ENCODE results near the gene CROCC2.

The CROCC2 gene

DNA sequence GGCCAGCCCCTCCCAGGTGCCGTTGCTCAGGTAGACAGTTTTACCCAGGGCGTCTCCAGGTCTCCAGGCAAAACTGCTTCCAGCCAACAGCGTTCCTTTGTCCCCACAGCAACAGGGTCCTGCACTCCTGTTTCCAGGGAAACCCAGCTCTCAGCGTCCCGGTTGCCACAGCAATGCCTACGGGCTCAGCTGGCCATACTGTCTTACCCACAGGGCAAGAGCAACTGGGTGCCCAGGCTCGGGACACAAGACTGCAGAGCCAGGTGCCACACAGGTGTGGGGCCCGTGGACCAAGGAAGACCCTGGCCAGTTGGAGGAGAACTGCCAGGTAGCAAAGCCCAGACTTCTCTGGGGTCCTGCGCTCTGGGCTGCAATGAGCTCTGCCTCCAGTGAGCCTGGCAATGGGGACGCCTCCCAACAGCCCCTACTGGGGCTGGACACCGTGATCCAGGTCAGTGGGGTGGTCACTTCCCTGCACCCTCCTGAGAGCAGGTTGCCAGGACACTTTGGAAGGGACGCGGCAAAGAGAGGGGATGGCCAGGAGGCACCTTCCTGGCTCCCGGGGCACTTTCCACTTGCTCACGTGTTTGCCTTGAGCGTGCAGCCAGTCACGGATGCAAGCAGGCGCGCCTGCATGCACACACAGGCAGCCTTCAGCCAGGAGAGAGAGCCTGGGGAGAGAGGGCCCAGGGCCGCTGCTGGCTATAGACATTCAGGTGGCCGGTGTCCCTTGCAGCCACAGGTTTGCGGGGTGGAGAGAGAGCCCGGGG lies at the start of gene CROCC2:
Gene CROCC2 (plus strand): TSS at position 196 of the 770 bp plus-strand sequence. CDS start 178 bp downstream, at position 374.
- DNase-seq (ENCODE audit: low read depth, low spot score) = no peak

DNA sequence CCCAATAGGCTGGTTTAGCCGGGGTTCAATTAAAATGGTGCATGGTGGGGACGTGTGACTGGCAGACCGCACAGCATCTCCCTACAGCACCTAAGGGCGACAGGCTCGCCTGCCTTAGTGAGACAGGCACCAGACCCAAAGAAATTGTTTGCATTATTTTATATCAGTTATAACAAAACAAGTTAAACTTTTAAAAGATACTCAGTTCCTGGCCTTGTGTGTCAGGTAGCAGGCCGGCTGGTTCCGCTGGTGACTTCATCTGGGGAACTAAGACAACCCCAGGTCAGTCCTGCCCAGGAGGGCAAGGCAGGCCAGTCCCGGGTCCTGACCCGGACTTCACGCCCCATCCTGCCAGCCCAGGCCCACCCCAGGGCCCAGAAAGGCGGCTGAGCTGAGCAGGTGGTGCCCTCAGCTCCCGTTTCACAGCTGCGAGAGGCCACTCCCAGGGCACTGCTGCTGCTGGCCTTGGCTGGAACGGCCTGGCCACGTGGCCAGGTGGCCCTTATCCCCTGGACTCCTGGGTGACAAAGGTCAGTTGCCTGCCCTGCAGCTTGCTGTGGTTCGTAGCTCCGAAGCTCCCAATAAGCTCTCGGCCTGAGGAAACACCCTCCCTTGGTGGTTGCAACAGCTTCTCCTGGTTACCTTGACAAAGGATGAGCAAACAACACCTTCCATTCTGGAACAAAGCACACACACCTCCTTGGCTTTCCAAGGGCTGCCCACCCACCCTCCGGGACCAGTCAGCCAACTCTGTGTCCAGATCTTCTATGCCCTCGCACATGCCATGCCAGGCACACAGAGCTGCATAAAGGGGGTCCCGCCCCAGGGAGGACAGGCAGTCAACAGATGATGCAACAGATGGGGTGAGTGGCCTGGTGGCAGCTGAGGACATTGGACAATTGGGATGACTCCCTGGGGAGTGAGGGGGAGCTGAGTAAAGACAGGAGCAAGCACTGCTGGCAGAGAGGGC lies 48.8 kb upstream of the CROCC2 start:
- DNase-seq (ENCODE audit: low read depth, low spot score) = no peak

DNA sequence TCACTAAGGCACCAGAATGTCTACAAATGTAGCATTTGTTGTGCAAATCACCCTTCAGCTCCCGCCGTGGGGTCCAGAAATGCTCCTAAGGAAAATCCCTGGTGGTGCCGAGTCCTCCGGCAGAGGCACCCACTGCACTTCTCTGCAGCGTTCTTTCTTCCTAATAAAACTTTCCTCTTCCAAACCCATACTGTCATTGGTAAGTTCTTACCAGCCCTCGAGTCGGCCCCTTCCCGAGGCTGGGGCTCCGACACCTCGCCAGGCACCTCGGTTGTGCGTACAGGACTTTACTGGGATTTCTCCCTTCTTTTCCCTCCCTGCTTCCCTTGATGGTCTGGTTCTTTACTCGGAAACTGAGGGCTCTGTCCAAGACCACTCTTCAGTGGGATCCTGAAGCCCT lies 47.8 kb upstream of the CROCC2 start:
- DNase-seq (ENCODE audit: low read depth, low spot score) = no peak

DNA sequence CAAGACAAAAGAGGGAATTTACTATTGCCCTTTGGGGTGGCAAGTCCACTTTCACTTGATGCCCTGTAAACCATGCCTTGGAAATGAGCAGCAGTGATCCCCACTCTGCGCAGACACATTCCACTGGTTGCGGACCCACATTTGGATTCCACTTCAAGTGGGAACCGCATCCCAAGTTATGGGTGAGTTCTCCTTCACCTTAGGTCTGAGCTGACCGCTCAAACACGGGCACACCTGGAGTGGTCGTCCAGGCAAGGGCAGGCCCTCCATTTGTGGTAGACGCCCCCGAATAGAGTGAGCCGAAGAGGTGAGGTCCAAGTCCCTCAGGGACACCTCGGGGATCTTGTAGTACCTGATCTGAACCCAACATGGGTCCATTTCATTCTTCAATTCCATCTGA lies 47.3 kb upstream of the CROCC2 start:
- DNase-seq (ENCODE audit: low read depth, low spot score) = no peak

DNA sequence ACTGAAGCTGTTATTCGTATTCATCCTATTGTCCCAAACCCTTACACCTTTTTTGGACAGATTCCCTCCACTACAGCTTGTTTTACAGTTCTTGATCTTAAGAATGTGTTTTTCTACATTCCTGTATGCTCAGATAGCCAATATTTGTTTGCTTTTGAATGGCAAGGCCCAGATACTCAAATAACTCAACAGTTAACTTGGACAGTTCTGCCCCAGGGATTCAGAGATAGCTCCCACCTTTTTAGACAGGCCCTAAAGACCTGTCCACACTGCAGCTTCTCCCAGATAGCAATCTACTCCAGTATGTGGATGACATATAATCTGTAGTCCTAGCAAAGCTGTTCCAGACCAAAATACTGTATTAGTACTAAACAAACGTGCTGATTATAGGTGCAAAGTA lies 44.6 kb upstream of the CROCC2 start:
- DNase-seq (ENCODE audit: low read depth, low spot score) = no peak

DNA sequence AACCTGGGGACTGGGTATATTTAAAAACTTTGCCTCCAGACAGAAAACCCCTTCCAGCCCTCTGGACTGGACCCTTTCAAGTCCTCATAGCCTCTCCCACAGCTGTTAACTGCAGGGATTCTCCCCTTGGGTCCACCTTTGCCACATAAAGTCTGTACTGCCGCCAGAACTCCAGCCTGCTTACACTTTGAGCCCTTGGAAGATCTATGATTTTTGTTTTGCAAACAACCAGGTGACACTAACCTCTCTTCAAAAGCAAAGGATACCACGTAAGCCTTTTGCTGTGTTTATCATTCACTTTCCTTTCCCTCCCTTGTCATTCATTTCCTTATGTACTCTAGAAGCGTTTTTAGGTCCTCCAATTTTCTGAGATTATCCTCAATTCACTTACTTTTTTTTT lies 41.7 kb upstream of the CROCC2 start:
- no peak for DNase-seq (ENCODE audit: low read depth, low spot score)

DNA sequence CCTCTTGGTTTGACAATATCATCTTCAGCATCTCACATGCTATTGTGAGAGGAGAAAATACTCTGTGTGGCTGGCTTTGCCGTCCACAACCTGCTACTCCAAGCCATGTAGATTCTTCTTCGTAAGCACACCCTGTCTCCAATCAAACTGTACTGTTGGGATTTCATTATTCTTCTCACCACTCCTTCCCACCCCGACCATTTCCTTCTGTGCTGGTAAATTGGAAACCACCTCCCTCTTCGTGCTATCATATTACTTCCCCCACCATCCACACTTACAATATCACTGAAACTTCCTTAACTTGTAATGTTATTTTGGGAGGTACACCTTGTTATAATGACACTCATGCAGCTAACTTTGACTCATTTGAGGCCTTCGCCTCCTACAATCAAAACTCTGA lies 40.7 kb upstream of the CROCC2 start:
- DNase-seq (ENCODE audit: low read depth, low spot score) = no peak

DNA sequence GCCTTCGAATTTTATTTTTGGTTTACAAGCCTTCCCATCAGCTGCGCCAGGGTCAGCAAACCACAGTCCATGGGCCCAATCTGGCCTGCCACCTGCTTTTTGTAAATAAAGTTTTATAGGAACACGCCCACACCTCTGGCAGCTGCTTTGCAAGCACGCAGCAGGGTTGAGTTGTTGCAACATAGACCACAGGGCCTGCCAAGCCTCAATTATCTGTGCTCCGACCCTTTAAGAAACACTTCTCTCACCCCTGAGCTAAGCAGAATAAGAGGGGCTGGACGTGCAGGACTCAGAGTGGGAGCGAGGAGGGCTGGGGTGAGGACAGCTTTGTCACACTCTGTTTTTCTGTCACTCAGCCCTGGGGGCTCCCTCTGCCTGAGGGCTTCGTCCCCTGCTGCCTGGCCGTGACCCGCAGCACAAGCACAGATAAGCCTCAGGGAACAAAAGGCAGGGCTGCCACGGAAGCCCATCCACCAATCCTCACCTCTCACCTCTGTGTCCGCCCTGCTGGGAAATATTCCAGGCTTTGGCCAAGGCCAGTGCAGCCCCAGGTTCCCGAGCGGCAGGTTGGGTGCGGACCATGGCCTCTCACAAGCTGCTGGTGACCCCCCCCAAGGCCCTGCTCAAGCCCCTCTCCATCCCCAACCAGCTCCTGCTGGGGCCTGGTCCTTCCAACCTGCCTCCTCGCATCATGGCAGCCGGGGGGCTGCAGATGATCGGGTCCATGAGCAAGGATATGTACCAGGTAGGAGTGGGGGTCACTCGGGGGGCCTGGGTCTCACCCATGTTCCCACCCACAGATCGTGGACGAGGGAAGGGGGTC lies 37.6 kb upstream of the CROCC2 start, which contains the start of gene AGXT:
Gene AGXT (plus strand): TSS at position 539 of the 823 bp plus-strand sequence. CDS start 42 bp downstream, at position 581.
- DNase-seq (ENCODE audit: low read depth, low spot score) = no peak

DNA sequence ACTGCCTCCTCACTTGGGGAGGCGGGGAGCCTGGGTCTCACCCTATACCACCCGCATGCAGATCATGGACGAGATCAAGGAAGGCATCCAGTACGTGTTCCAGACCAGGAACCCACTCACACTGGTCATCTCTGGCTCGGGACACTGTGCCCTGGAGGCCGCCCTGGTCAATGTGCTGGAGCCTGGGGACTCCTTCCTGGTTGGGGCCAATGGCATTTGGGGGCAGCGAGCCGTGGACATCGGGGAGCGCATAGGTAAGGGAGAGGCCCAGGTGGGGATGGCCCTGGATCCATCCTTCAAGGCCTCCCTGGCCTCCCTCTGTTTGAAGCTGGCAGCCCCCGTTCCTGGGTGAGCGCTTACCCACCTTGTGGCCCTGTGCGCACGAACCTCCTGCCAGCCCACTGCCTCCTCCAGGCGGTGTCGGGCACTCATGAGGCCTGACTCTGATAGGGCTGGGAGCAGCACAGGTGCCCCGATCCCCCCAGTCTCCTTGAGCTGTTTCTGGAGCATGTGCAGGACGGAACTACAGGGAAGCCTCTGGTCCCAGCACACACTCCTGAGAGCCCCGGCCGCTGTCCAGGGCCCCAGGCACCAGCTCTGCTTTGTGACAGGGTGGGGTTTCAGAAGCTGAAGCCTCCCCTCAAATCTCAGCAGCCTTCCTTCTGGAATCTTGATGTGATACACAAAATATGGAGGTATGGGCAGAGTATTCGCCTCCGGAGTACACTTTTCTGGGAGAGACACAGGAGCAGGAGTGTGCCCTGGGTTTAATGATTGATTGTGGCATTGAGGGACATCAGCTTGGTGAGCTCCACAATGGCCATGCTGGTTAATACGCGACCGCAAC lies 36.8 kb upstream of the CROCC2 start:
- DNase-seq (ENCODE audit: low read depth, low spot score) = no peak

DNA sequence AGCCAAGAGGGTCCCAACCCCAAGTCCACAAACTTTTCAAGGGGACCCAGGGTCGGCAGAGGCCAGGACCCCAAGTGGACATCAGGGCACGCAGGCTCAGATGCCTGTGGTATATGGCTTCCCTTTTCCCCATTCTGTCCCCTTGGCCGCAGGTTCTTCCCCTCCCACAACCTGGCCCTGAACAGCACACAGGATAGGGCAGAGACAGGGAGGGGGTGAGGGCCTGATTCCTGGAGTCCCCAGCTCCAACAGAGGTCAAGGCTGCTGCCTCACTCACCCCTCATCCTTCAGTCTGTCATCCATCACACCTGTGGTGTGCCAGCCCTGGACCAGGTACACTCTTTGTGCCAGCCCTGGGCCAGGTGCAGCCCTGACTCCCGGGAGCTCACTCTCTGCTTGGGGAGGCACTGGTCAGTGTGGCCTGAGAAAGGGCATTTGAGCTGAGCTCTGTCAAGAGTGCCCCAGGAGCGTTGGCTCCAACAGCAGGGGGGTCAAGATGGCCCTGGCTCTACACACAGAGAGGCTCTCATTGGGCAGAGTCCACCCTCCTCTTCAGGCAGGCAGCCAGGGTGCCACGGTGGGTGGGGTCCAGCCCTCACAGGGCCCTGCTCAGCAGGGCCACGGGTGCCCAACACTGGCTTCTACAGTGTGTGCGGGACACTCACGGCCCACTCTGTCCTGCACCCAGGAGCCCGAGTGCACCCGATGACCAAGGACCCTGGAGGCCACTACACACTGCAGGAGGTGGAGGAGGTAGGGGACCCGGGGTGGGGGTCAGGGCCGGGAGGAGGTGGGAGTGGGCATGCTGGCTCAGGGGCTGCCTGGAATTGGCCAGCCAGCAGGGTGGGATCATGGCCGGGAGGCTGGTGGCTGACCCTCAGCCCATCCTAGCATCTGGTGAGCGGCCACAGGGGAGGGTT lies 35.9 kb upstream of the CROCC2 start:
- DNase-seq (ENCODE audit: low read depth, low spot score) = no peak

DNA sequence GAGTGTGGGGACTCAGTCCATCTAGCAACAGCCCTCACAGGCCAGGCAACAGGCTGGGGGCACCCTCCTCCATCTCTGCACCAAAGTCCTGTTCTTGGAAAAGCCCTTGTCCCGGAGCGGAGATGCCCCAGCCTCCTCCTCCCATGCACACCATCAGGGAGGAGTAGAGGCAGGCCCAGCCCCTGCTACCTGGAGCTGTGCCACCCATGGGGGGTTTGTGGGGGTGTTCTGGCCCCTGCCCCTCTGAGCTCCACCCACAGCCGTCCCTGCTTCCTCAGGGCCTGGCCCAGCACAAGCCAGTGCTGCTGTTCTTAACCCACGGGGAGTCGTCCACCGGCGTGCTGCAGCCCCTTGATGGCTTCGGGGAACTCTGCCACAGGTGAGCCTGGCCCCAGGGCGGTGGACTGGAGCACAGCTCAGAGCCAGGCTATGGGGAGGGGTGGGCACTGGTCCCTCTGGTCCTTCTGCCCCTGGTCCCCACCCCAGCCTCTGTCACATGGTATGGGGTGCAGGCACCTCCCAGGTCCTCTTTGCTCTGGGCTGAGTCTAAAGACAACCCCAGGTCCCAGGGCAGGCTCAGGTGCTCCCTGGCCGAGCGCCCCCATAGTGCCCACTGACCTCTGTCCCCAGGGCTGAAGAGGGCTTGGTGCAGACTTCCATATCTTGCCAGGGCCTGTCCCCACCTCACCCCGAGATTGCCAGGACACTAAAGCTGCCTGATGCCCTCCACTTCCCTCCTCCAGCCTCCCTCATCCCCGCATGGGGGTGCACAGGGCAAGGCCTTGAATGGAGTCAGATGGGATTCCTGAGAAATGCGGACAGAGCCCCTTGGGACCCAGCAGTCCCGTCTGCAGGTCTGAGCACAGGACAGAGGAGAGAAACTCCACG lies 34.8 kb upstream of the CROCC2 start:
- no peak for DNase-seq (ENCODE audit: low read depth, low spot score)

DNA sequence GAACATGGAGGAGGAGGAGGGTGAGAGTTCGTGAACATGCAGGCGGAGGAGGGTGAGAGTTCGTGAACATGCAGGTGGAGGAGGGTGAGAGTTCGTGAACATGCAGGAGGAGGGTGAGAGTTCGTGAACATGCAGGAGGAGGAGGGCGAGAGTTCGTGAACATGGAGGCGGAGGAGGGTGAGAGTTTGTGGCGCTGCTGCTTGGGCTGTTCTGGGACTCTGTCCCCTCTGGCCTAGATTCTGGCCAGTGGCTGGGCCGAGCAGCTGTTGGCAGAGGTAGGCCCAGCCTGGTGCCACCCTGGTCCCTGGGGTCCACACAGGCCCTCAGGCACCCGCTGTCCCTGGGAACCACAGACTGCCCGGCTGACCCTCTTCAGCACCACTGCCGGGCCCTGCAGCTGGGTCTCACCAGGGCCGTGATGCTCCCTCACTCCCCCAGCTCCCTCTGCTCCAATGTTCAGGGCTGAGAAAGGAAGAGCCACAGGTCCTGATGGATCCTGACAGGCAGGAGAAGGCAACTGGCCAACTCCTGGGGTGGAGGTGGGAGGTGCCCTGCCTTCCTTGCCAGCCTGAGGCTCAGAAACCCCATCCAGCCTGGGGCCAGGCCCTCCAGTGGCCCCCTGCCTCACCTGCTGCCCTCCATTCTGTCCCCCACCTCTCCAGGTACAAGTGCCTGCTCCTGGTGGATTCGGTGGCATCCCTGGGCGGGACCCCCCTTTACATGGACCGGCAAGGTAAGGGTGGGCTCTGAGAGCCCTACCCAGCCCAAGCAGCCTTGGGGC lies 33.6 kb upstream of the CROCC2 start:
- DNase-seq (ENCODE audit: low read depth, low spot score) = no peak

DNA sequence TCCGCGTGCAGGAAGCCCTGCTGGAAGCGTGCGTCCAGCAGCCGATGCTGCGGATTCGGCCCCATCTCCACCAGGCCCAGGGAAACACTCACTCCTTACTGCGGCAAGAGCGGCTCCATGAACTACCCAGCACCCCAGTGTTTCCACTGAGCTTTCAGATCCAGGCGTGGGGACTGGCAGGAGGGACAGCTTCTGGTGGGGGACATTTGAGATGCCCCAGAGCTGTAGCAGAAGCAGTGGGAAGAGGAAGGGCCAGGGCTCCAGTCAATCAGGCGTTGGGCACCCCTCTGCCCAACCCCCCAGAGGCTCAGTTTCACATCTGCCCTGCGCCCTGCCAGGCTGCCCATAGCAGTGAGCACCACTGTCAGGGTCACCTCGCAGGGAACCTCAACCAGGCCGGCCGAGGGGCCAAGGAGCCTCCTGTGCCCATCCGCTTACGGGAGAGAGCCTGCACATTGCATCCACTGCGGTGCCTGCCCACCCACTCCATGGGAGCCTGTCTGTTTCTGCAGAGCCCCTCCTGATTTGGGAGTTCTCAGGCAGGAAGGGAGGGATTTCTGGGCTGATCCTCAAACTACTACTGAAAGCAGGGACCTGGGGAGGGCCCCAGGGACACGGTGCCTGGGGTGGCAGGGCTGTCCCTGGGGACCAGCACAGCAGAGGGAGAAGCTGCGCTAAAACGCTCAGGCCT lies 32.9 kb upstream of the CROCC2 start:
- no peak for DNase-seq (ENCODE audit: low read depth, low spot score)

DNA sequence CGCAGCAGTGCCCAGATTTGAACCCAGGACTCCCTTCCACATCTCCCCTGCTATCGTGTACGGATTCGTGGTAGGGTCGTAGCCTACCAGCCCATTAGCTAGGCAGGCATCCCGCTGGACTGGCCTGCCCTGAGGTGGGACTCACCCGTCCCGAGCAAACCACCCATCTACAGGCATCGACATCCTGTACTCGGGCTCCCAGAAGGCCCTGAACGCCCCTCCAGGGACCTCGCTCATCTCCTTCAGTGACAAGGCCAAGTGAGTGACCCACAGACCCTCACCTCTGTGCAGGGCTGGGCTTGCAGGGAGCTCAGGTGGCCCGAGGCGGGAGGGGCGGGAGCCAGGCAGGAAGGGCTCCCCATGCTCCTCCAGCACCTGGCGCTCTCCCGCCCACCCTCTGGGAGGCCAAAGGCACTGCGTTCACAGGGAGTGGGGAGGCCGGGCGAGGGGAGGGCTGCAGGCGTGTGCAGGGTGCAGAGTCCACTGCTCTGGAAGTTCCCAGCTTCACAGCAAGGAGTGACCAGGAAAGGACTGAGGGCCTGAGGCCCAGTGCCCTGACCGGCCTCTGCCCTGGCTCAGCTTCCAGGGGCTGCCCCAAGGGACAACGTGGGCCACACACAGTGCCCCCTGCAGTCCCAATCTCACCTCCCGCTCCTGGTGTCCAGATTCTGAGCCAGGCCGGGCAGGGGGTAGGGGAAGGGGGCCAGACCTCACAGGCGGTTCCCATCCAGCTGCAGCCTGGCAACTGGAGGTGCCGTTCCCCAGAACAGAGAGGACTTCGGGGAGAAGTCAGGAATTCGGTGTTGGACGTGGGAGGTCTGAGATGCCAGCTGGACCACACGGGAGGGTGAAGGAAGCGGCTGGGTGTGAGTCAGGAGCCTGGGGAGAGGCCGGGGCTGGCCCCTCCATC lies 32.1 kb upstream of the CROCC2 start:
- no peak for DNase-seq (ENCODE audit: low read depth, low spot score)

DNA sequence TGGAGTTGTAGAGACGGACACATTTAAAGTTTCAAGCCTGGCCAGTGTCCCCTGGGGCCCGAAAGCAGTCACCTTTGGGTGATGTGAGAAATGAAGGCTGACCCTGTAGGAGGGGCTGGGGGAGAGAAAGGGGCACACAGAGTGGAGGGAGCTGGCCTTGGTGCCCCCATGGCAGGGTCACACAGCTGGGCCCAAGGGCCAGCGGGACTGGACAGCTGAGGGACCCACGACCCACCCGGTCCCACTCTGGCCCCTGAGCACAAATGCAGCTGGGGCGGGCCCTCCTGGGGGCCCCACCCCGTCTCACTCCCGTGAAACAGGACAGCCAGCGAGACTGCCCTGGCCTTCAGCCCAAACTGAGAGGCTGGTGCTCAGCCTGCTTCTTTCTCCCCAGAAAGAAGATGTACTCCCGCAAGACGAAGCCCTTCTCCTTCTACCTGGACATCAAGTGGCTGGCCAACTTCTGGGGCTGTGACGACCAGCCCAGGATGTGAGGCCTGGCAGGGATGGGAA lies 31.4 kb upstream of the CROCC2 start:
- DNase-seq (ENCODE audit: low read depth, low spot score) = no peak
